PFSK-1 (cell line): Measurements from ENCODE around the gene TDRD3.
A peak's percentile ranks its signal among the peaks of the same experiment; 100 is the strongest.

ENCODE experiments used
- FOXP2 ChIP-seq: optimal IDR thresholded peaks from 2 replicates; pipeline ENCODE3; 2011; ENCODE audit warnings: borderline replicate concordance, control low read depth, inconsistent platforms; ENCODE audit not compliant: insufficient read depth; ENCODE audit errors: extremely low read length, extremely low read depth
- POLR2AphosphoS5 ChIP-seq: IDR thresholded peaks from 2 replicates; pipeline ENCODE4 v1.6.1; 2012; ENCODE audit warnings: low read depth, mild to moderate bottlenecking, control low read depth, low read length, moderate library complexity
- REST ChIP-seq, 2 experiments: IDR thresholded peaks; 2 replicates each; pipeline versions ENCODE4 v1.6.1 to v1.8.0; 2011 to 2012; ENCODE audit warnings: low read depth in 2 of 2, low read length in 2 of 2, control low read depth in 1 of 2, inconsistent platforms in 1 of 2, mild to moderate bottlenecking in 1 of 2, moderate library complexity in 1 of 2; ENCODE audit not compliant: insufficient read depth in 1 of 2
- SIN3A ChIP-seq: IDR thresholded peaks from 2 replicates; pipeline ENCODE4 v1.6.1; 2012; ENCODE audit warnings: mild to moderate bottlenecking, low read length, moderate library complexity, borderline replicate concordance; ENCODE audit not compliant: insufficient read depth
- TAF1 ChIP-seq: IDR thresholded peaks from 2 replicates; pipeline ENCODE4 v1.6.1; 2012; ENCODE audit warnings: low read length, control low read depth, borderline replicate concordance; ENCODE audit not compliant: insufficient read depth

The TDRD3 gene

GRCh38 chr13:60386250-60386649 is 10.8 kb upstream of the TDRD3 start:
- TF ChIP-seq SIN3A (no peak), FOXP2 (no peak), TAF1 (no peak), POLR2AphosphoS5 (no peak), REST (IDR thresholded peaks at IDR 0.05; ENCODE audit: insufficient read depth in 1 of 2, low read depth in 2 of 2, low read length in 2 of 2) (no peak)

- no peak for TF ChIP-seq FOXP2
- TF ChIP-seq POLR2AphosphoS5 = no peak
- TF ChIP-seq TAF1 = no peak
- no peak for TF ChIP-seq REST (IDR thresholded peaks at IDR 0.05; ENCODE audit: insufficient read depth in 1 of 2, low read depth in 2 of 2, low read length in 2 of 2)
- no peak for TF ChIP-seq SIN3A
Observed at GRCh38 chr13:60392131-60392530, 4.9 kb upstream of the TDRD3 start.

GRCh38 chr13:60395971-60396782 is 843 bp upstream of the TDRD3 start:
- TF ChIP-seq POLR2AphosphoS5 (peak; percentile 53), REST (IDR thresholded peaks at IDR 0.05; ENCODE audit: insufficient read depth in 1 of 2, low read depth in 2 of 2, low read length in 2 of 2) (no peak)

- TF ChIP-seq POLR2AphosphoS5 (no peak), FOXP2 (no peak), TAF1 (no peak), SIN3A (no peak), REST (IDR thresholded peaks at IDR 0.05; ENCODE audit: insufficient read depth in 1 of 2, low read depth in 2 of 2, low read length in 2 of 2) (no peak)
Observed at GRCh38 chr13:60397704-60398378, 821 bp downstream of the TDRD3 start.
